Posterior vena cava (tissue), 2 donors: ENCODE results near the gene CFAP74. TPM values are rescaled to one million over a fixed set of nuclear protein-coding genes. Genes with fewer than 3 reads are reported as not detected.

Experiments
- DNase-seq: peaks from one replicate; pipeline ENCODE4 v3.0.0-alpha.2; 2020; ENCODE audit warnings: low spot score
- intact Hi-C, 2 donors: fragments of 100-400 bp; cut with DNase I; formaldehyde crosslinking; loops; one replicate each; pipeline versions ENCODE4 v1.14.1 to v1.14.2; 2022 to 2023
- total RNA-seq, 2 donors: library from RNA; stranded (reverse); fragmentation: NEBNext Ultra II Directional; extraction: Animal tissue kit (Norgen Biotek cat#: 25700); gene quantifications; one replicate each; pipeline ENCODE4 v1.2.1, GENCODE V29; 2021
- donor health status: DM: yes; HTN: yes; CAD: no.
- donor health status: DM: yes; HTN: yes; CAD: no.

Gene CFAP74
- total RNA-seq, 2 donors from 2014 or later, result not detected

DNA sequence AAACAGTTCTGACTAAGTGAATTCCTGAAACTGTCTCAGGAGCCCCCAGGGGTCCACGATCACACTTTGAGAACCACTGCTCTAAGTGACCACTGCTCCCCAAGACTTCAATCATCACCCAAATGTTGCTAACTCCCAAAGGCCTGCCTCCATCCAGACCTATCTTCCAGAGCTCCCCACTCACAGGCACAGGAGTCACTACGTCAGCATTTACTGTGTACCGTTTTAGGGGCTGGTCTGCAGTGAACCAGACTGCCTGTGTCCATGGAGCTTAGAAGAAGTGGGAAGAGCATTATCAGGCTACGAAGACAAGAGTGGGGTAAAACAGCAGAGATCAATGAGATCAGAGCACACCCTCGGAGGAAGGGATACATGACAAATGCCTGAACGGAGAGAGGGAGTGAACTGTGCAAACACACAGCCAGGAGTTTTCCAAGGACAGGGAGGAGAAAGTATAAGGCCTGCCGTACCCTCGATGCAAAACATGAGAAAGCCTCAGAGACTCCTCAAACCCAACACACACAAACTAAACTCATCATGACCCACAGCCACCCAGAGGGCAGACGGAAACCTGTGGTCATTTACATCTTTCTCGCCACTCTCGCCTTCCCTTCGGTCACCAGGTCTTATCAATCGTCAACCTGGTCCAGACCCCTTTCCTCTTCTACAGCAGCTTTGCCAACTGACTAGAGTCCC, 122.8 kb downstream of the CFAP74 start:
- intact Hi-C loops, result no loop called here
- DNase-seq, result no peak

DNA sequence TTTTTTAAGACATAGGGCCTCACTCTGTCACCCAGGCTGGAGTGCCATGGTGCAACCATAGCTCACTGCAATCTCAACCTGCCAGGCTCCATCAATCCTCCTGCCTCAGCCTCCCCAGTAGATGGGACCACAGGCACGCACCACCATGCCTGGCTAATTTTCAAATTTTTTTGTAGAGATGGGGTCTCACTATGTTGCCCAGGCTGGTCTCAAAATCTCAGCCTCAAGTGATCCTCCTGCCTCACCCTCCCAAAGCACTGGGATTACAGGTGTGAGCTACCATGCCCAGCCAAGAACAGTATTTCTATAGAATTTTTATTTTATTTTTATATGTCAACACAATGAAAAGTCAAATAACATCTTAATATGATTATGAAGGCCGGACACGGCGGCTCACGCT, 123.6 kb downstream of the CFAP74 start:
- no peak for DNase-seq
- intact Hi-C loops, result no loop called here

DNA sequence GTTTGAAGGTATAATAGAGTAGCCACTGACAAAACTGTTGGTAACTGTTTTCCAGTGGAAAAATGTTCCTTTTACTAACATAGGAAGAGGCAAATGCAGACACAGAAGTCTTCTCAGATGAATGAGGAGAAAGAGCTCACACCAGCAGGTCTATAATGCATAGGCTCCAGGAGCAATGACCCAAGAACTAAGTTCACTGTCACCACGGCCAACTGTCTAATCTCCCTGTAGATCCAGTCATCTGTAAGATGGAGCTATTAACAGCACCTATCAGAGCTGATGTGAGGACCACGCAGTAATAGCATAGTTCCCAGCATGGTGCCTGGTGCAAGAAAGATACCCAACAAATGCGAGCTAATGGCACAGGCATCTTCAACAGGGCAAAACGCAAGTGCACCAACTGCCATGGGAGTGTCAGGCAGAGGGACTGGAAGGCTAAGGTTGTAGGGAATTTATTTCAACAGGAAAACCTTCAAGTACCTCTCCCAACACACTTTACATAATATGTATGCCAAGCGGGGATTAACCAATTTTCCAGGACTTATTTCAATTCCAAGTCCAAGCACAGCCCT, 125.6 kb downstream of the CFAP74 start:
- intact Hi-C loops, result no loop called here
- DNase-seq, result no peak

DNA sequence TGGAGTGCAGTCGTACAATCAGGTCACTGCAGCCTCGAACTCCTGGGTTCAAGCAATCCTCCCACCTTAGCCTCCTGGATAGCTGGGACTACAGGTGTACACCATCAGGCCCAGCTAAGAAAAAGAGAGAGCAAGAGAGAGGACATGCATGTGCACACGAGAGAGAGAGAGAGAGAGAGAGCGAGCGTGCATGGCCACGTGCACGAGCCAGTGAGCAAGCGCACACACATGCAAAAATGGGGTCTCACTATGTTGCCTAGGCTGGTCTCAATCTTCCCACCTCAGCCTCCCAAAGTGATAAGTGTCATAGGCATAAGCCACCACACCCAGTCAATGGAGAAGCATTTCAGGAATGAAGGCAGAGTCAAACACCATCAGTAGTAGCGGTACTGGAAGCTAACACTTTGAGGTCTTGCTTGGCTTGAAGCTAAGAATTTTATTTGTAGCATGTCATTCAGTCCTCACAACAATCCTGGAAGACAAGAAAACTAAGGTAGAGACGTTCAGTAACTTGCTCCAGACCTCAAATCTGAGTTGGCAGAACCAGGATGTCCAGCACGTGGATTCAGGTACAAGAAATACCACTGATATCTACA, 127.2 kb downstream of the CFAP74 start:
- DNase-seq, result no peak
- intact Hi-C loops, result no loop called here

DNA sequence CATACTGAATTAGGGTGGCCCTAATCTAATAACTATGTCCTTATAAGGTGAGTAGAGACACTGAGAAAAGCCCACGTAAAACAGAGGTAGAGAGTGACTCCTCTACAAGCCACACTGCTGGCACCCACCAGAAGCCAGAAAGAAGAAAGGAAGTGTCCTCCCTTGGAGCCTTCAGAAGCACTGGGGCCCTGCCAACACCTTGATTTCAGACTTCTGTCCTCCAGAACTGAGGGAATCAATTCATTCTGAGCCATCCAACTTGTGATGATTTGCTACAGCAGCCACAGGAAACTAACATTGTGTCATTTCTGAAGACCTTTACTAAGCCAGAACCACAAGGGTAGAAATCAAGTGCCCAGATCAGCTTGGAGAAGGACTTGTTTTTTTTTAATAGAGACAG, 127.7 kb downstream of the CFAP74 start:
- no peak for DNase-seq
- intact Hi-C loops, result no loop called here

DNA sequence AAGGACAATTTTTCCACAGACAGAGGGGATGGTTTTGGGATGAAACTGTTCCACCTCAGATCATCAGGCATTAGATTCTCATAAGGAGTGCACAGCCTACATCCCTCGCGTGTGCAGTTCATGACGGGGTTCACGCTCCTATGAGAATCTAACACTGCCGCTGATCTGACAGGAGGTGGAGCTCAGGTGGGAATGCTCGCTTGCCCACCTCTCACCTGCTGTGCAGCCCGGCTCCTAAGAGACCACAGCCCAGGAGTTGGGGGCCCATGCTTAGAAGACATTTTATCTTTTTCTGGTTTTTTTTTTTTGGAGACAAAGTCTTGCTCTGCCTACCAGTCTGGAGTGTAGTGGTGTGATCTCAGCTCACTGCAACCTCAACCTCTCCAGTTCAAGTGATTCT, 128.7 kb downstream of the CFAP74 start:
- intact Hi-C loops, result loop anchor here in 1 of 2 donors (5.0 kb wide), 1 partner anchor 78 kb away; no protein-coding TSS in a partner anchor
- peak; percentile 15 for DNase-seq

DNA sequence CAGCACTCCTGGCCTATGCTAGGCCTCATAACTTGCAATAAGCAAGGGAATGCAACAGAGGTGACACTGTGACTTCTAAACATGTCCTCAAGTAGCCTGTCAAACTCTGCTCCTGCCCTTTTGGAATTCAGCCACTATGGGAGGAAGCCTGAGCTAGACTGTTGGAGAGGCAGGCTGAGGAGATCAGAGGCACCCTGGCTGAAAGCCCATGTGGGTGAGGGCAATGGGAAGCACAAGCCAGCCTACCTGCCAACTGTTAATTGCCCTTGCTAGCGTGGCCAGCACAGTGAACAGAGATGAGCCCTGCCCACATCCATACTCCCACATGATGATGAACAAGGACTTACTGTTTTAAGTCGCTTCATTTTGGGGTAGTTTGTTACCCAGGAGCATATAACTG, 130.4 kb downstream of the CFAP74 start:
- DNase-seq, result peak; percentile 23
- intact Hi-C loops, result loop anchor here in 1 of 2 donors (5.0 kb wide), 1 partner anchor 76 kb away; no protein-coding TSS in a partner anchor

DNA sequence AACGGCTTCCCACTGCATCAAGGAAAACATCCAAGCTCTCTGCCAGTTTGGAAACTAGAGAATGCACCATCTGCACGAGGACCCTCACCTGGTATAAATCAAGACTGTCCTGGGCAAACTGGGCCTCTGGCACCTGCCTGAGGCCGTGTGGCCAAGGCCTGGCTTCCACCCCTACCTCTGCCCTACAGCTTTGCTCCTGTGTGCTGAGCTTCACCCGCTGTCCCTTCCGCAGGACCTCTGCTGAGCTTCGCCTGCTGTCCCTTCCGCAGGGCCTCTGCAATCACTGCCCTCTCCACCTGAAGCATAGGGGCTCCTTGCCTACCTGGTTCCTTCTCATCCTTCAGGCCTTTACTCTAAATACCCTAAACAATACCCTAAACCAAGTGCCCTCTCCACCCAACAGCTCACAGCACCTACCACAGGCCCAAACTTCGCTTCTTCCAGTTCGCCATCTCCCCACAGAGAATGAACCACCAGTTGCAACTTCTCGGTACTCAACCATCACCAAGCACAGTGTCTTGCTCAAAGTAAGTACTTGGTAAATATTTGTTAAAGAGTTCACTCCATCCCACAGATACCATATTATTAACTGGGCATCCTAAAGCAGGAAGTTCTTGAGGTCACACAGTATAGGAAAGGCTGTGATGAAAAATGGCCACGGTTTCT, 131.1 kb downstream of the CFAP74 start:
- intact Hi-C loops, result loop anchor here in 1 of 2 donors (5.0 kb wide), 1 partner anchor 75 kb away; no protein-coding TSS in a partner anchor
- DNase-seq, result peak; percentile 42

Other genes starting within 250 kb of the CFAP74 start
- gene NADK, start 225.3 kb downstream of the CFAP74 start, total RNA-seq, result 10 to 100 TPM; 60.0 to 63.5 TPM
- 100 to 1,000 TPM; 318 to 379 TPM for gene GNB1, start 112.7 kb downstream of the CFAP74 start, total RNA-seq
- under 1 TPM in 1 of 2 donors, not detected in 1; 0.37 TPM for gene CALML6, start 88.5 kb downstream of the CFAP74 start, total RNA-seq
- gene TMEM52, start 84.5 kb downstream of the CFAP74 start, total RNA-seq, result not detected
- under 1 TPM; 0.29 to 0.88 TPM for gene GABRD, start 15.6 kb upstream of the CFAP74 start, total RNA-seq
- 1 to 10 TPM; 3.0 to 3.6 TPM for gene PRKCZ, start 46.6 kb upstream of the CFAP74 start, total RNA-seq
- 10 to 100 TPM; 50.7 to 52.9 TPM for gene FAAP20, start 191.0 kb upstream of the CFAP74 start, total RNA-seq
- 100 to 1,000 TPM; 104 to 111 TPM for gene SKI, start 224.5 kb upstream of the CFAP74 start, total RNA-seq